Common myeloid progenitor, CD34-positive (primary cell): Measurements from ENCODE around the gene DHRS4L2.
"Not testable (repeated sequence)": the region's sequence is repeated elsewhere in the genome, so short reads cannot be mapped to it uniquely, and the experiment has no call there.

Source experiments
- CTCF ChIA-PET: fragments of 350-600 bp; sonication (Branson Sonifier 250); formaldehyde crosslinking; loops from one replicate; lab custom pipeline; 2021; ENCODE audit warnings: antibody characterized with exemption; lab: Charles Lee
- POLR2A ChIA-PET: fragments of 350-600 bp; sonication (Branson Sonifier 250); formaldehyde crosslinking; loops from one replicate; lab custom pipeline; 2021; ENCODE audit warnings: antibody characterized with exemption; lab: Charles Lee
- DNase-seq, 3 donors: peaks; one replicate each; pipeline versions ENCODE4 v3.0.0 to v3.0.0-alpha.2; 2013
- H3K27ac ChIP-seq, 2 experiments: 1 replicate in 1 of 2; 2 replicates in 1 of 2; pipeline ENCODE4 v1.7.0; 2013; ENCODE audit warnings: inconsistent platforms in 2 of 2, low read length in 2 of 2, mild to moderate bottlenecking in 2 of 2, low read depth in 1 of 2, moderate library complexity in 1 of 2; ENCODE audit not compliant: severe bottlenecking in 2 of 2, insufficient read depth in 1 of 2, poor library complexity in 1 of 2
- H3K27me3 ChIP-seq, 5 experiments: replicated peaks in 2 of 5; 1 replicate in 3 of 5; 2 replicates in 2 of 5; pipeline versions ENCODE4 v1.6.1 to v1.7.0; 2013; ENCODE audit warnings: low read length in 4 of 5, mild to moderate bottlenecking in 2 of 5, moderate library complexity in 2 of 5, inconsistent platforms in 1 of 5; ENCODE audit not compliant: insufficient read depth in 5 of 5, control insufficient read depth in 4 of 5
- H3K36me3 ChIP-seq, 4 experiments: 1 replicate in 2 of 4; 2 replicates in 2 of 4; pipeline versions ENCODE4 v1.6.1 to v1.7.0; 2013; ENCODE audit warnings: low read length in 3 of 4, control low read depth in 1 of 4, mild to moderate bottlenecking in 1 of 4; ENCODE audit not compliant: control insufficient read depth in 4 of 4, insufficient read depth in 4 of 4
- H3K4me1 ChIP-seq, 4 experiments: 1 replicate in 3 of 4; 2 replicates in 1 of 4; pipeline versions ENCODE4 v1.6.1 to v1.7.1; 2013; ENCODE audit warnings: low read length in 3 of 4, mild to moderate bottlenecking in 3 of 4, control low read depth in 1 of 4, inconsistent platforms in 1 of 4, moderate library complexity in 1 of 4; ENCODE audit not compliant: control insufficient read depth in 4 of 4, insufficient read depth in 4 of 4; ENCODE audit errors: control extremely low read depth in 1 of 4
- H3K4me3 ChIP-seq, 7 experiments: 1 replicate in 4 of 7; 2 replicates in 3 of 7; pipeline versions ENCODE4 v1.5.1 to v1.7.0; 2013; ENCODE audit warnings: mild to moderate bottlenecking in 7 of 7, low read length in 6 of 7, moderate library complexity in 6 of 7, inconsistent platforms in 2 of 7, low read depth in 2 of 7, control low read depth in 1 of 7; ENCODE audit not compliant: insufficient read depth in 4 of 7, control insufficient read depth in 1 of 7; ENCODE audit errors: extremely low read depth in 1 of 7
- H3K9me3 ChIP-seq, 5 experiments: 1 replicate in 4 of 5; 2 replicates in 1 of 5; pipeline versions ENCODE4 v1.6.1 to v1.7.1; 2013; ENCODE audit warnings: low read length in 4 of 5, mild to moderate bottlenecking in 2 of 5, inconsistent platforms in 1 of 5, low read depth in 1 of 5, moderate library complexity in 1 of 5; ENCODE audit not compliant: control insufficient read depth in 4 of 5, insufficient read depth in 2 of 5; ENCODE audit errors: control extremely low read depth in 1 of 5
- WGBS: methylation state at CpG from one replicate; pipeline ENCODE4 v1.1.5; 2013; ENCODE audit not compliant: insufficient coverage; 5-methylcytosine and 5-hydroxymethylcytosine counted together

DHRS4L2 gene

DNA sequence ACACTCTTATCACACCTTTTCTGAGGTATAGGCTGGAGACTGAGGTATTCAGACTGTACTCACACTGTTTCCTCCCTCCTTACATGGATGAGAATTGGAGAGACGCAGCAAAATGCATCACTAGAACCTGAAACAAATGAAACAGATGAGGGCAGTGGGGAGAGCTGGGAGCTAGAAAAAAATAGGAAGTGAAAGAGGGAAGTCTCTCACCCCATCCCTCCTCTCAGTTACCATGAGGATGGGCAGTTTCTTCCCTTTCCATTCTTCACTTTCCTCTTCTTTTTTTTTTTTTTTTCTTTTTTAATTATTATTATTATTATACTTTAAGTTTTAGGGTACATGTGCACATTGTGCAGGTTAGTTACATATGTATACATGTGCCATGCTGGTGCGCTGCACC, 12.9 kb downstream of the DHRS4L2 start:
- H3K36me3 ChIP-seq, CTCF ChIA-PET, POLR2A ChIA-PET, H3K4me1 ChIP-seq, H3K9me3 ChIP-seq, H3K4me3 ChIP-seq, H3K27ac ChIP-seq, H3K27me3 ChIP-seq: not testable (repeated sequence)
- DNase-seq = peak in 2 of 3 donors; percentile 39 to 40
- WGBS = no CpG with 5 or more reads among the region's 2 CpGs

DNA sequence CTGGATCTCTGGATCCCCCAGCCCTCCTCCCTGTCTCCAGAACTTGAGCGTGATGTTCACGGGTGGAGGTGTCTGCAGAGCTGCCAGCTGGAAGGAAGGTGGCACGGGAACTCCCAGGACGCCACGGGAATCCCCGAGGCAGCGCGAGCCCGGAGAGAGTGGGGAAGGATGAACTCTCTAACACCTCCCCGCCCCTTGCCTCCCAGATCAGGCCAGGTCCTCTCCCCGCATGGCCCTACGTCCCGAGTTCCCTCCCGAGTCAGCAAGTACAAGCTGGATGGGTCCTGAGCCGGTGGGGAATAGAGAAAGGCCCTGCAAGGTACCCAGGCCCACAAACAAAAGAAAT, 17.7 kb downstream of the DHRS4L2 start:
- WGBS = 5% methylated on average over 5 of the region's 15 CpGs

DNA sequence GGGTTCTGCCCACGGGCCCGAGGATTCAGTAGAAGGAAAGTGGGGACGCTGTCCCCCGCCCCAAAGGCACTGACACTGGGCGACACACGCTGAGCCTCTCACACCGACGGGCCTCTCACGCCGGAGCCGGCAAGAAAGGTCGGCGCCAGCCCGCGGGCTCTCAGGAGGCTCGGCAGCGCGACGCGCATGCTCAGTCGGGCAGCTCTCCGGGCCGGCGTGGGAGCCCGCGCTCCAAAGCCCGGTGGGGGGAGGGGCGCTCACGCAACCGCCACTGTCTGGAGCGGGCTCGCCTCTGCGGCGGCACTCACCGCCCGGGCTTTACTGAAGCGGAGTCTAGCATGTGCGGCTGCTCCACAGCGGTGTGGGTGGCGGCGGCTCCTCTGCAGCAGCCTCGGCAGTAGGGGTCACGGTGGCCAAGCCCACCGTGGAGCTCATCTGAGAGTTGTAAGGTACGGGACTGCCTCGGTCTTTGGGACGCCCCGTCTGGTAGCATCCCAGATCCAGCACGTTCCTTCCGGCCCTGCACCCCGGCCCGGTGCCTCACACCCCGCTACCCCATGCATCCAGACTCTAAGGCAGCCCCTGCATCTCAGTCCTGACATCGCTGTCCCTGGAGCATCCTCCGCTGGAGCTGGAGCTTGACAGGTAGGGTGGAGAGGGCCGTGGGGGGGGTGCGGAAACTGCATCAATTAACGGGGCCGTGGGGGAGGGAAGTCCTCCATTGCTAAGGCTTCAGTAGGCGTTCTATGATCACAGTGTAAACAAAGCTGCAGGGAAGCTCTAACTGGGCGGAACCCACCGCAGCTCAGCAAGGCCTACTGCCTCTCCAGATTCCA, 18.3 kb downstream of the DHRS4L2 start:
- WGBS = 0% methylated on average over 21 of the region's 62 CpGs
- peak overlapping the region in 5 of 7 experiments; percentile 30 to 75 (median 44) for H3K4me3 ChIP-seq
- H3K4me1 ChIP-seq, H3K27me3 ChIP-seq, H3K9me3 ChIP-seq, H3K27ac ChIP-seq, H3K36me3 ChIP-seq, POLR2A ChIA-PET: not testable (repeated sequence)
- CTCF ChIA-PET = interaction anchor here (1.3 kb wide), 1 partner anchor 88 kb away, joined by 3 read pairs; the partner anchor contains the start of gene PCK2
- peak in 2 of 3 donors; percentile 52 to 64 for DNase-seq

More for the DNA sequence above, 17.7 kb downstream of the DHRS4L2 start:
- H3K9me3 ChIP-seq, CTCF ChIA-PET, H3K4me1 ChIP-seq, POLR2A ChIA-PET, H3K27ac ChIP-seq, H3K36me3 ChIP-seq, DNase-seq, H3K27me3 ChIP-seq: not testable (repeated sequence)
- peak overlapping the region in 5 of 7 experiments; percentile 30 to 75 (median 44) for H3K4me3 ChIP-seq

DNA sequence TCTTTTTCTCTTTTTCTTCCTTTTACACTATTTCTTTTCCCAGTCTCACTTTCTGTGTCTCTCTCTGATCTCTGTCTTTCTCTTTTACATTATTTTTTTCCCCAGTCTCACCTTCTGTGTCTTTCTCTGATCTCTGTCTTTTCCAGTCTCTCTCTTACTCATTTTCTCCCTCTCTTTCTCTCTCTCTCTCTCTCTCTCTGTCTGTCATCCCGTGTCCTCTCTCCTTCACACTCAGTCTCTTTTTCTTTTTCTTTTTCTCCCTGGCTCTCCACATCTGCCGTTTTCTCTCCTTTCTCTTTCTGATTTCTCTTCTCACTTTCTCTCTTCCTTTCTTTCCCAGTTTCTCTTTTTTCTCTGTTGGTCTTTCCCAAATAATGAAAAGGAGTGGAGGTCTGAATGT, 22.3 kb downstream of the DHRS4L2 start:
- ChIA-PET POLR2A (no interaction called here), CTCF (no interaction called here)
- Histone ChIP-seq H3K9me3 (no peaks in the 10 kb centered on the region), H3K27me3 (no peaks in the 10 kb centered on the region), H3K4me1 (peaks cover 0 to 8% (median 2%) of the 10 kb centered on the region in 4 experiments), H3K36me3 (no peaks in the 10 kb centered on the region), H3K27ac (no peak overlapping the region), H3K4me3 (no peak overlapping the region)
- 83% methylated on average over 1 of the region's 2 CpGs for WGBS
- DNase-seq = no peak

DNA sequence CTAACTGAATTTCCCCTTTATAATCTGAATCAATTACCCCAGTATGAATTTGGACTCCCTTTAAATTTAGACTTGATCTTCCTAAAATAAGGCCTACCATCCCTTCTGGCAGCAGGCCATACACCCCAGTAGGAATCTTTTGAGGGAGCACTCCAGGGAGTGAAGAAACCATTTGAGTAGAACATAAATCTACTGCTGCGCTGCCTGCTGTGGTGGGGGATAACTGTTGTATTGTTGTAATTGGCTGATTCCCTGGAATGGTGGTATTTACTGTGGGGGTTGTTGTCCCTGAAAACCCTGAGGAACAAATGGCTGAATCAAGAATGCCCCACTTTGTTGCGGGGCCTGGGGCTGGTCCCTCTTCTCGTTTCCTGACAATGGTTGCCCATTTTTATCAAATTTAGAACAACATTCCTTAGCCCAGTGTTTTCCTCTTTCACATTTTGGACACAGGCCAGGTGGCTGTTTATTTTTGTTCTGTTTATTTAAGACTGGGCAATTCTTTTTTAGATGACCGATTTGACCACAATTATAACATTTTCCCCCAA, 24.1 kb downstream of the DHRS4L2 start:
- H3K36me3 ChIP-seq, H3K27ac ChIP-seq, DNase-seq, H3K4me1 ChIP-seq, H3K9me3 ChIP-seq, CTCF ChIA-PET, H3K4me3 ChIP-seq, H3K27me3 ChIP-seq, POLR2A ChIA-PET: not testable (repeated sequence)
- 96% methylated on average over 4 of the region's 4 CpGs for WGBS

DNA sequence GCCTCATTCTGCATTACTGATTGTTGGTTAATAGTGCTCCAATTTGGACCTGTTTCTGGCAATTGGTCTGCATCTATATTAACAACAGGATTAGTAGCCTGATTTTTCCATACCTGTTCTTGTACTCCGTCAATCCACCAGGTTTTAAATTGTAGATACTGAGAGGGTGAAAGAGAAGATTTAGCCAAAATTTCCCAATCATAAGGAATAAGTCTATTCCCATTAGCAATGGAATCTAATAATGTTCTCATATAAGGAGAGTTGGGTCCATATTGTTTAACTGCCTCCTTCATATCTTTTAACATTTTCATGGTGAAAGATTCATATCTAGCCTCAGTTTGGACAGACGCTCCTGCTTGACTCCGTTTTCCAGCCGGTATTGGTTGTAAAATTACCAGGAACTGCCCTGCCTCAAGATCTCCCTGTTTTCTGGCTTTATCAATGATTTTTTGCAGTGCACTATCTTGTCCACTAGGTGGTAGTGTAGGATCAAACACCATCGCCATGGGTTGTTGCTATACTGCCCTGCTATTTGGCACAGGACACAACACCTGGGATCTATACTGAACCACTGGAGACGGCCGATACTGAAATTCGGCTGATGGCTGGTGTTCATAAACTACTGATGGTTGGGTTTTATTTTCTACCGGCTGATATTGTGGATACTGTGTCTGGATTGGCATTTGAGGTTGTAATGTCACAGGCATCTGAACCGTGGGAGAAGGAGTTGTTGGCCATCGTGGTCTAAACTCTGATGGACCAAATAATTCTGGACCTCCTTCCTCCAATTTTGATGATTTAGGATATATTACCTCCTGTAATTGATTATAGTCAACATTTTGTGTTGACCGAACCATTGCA, 25.2 kb downstream of the DHRS4L2 start:
- Histone ChIP-seq H3K27me3 (no peaks in the 10 kb centered on the region), H3K9me3 (no peaks in the 10 kb centered on the region), H3K36me3 (no peaks in the 10 kb centered on the region), H3K27ac (no peak overlapping the region), H3K4me3 (no peak overlapping the region), H3K4me1 (peaks cover 0 to 4% (median 0%) of the 10 kb centered on the region in 4 experiments)
- ChIA-PET POLR2A (no interaction called here), CTCF (interaction anchor here (0.6 to 2.6 kb wide), 11 partner anchors 20 to 147 kb away, joined by 3 to 16 read pairs (median 4); partner anchors contain the start of gene IRF9)
- DNase-seq = peak; percentile 73 to 85 (median 79)
- WGBS = 12% methylated on average over 5 of the region's 12 CpGs
